HepG2 (cell line): ENCODE data around the gene PKD1L1.

ENCODE experiments used
- ARNTL ChIP-seq: sonication (generic); formaldehyde crosslinking; IDR thresholded peaks from 2 replicates; pipeline ENCODE4 v1.4.0; 2020; ENCODE audit warnings: mild to moderate bottlenecking, missing genetic modification reagents
- CTCF ChIP-seq: sonication (generic); formaldehyde crosslinking; IDR thresholded peaks from 2 replicates; pipeline ENCODE4 v1.5.0; 2020; ENCODE audit warnings: mild to moderate bottlenecking, missing genetic modification reagents, moderate library complexity
- GABPB1 ChIP-seq: IDR thresholded peaks from 2 replicates; pipeline ENCODE4 v1.6.1; 2016; ENCODE audit warnings: mild to moderate bottlenecking, missing genetic modification reagents, moderate library complexity, missing compliant biosample characterization
- HDAC1 ChIP-seq: sonication (generic); formaldehyde crosslinking; IDR thresholded peaks from 2 replicates; pipeline ENCODE4 v1.5.1; 2020; ENCODE audit warnings: mild to moderate bottlenecking, missing genetic modification reagents
- MAX ChIP-seq: IDR thresholded peaks from 2 replicates; pipeline ENCODE4 v1.6.1; 2012; ENCODE audit warnings: inconsistent platforms
- MTERF4 ChIP-seq: sonication (generic); formaldehyde crosslinking; IDR thresholded peaks from 2 replicates; pipeline ENCODE4 v1.8.0; 2023; ENCODE audit warnings: mild to moderate bottlenecking, missing genetic modification reagents
- NR2F6 ChIP-seq, 2 experiments: IDR thresholded peaks; 2 replicates each; pipeline ENCODE4 v1.6.1; 2016; ENCODE audit warnings: antibody characterized with exemption in 1 of 2, mild to moderate bottlenecking in 1 of 2
- RXRA ChIP-seq: sonication (generic); formaldehyde crosslinking; IDR thresholded peaks from 2 replicates; pipeline ENCODE4 v1.5.1; 2020; ENCODE audit warnings: missing genetic modification reagents
- SIN3A ChIP-seq: IDR thresholded peaks from 2 replicates; pipeline ENCODE4 v1.6.1; 2011; ENCODE audit warnings: low read depth, mild to moderate bottlenecking, control low read depth, low read length, borderline replicate concordance
- SMARCC2 ChIP-seq: fragments of 450-650 bp; IDR thresholded peaks from 2 replicates; pipeline ENCODE4 v1.6.1; 2017; ENCODE audit warnings: antibody characterized with exemption, mild to moderate bottlenecking
- ZBTB37 ChIP-seq: sonication (generic); formaldehyde crosslinking; IDR thresholded peaks from 2 replicates; pipeline ENCODE4 v1.4.0; 2020; ENCODE audit warnings: mild to moderate bottlenecking, missing genetic modification reagents

GRCh38 chr7:47815867-47816266 lies 132.4 kb downstream of the PKD1L1 start:
- no peak for TF ChIP-seq NR2F6 (IDR thresholded peaks at IDR 0.05)
- TF ChIP-seq NR2F6 (CRISPR knock-in tag; IDR thresholded peaks at IDR 0.05) = no peak
- no peak for TF ChIP-seq MTERF4
- TF ChIP-seq ARNTL = no peak
- no peak for TF ChIP-seq SMARCC2
- no peak for TF ChIP-seq HDAC1 (CRISPR knock-in tag)
- TF ChIP-seq MAX = no peak
- TF ChIP-seq RXRA (CRISPR knock-in tag) = no peak
- no peak for TF ChIP-seq CTCF
- TF ChIP-seq ZBTB37 = no peak
- no peak for TF ChIP-seq SIN3A
- no peak for TF ChIP-seq GABPB1 (CRISPR knock-in tag)
